HG02981 (cell line): ENCODE results near the gene LUC7L3.
A peak's percentile ranks its signal among the peaks of the same experiment; 100 is the strongest.
"Not testable (repeated sequence)": the region's sequence is repeated elsewhere in the genome, so short reads cannot be mapped to it uniquely, and the experiment has no call there.

ENCODE experiments used
- ATAC-seq: cut with Tn5 transposase; IDR thresholded peaks from one replicate; pipeline ENCODE4 v1.9.1; 2021; ENCODE audit warnings: mild to moderate bottlenecking, moderate library complexity; ENCODE audit not compliant: unreplicated experiment

LUC7L3 gene, protein sequence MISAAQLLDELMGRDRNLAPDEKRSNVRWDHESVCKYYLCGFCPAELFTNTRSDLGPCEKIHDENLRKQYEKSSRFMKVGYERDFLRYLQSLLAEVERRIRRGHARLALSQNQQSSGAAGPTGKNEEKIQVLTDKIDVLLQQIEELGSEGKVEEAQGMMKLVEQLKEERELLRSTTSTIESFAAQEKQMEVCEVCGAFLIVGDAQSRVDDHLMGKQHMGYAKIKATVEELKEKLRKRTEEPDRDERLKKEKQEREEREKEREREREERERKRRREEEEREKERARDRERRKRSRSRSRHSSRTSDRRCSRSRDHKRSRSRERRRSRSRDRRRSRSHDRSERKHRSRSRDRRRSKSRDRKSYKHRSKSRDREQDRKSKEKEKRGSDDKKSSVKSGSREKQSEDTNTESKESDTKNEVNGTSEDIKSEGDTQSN

DNA sequence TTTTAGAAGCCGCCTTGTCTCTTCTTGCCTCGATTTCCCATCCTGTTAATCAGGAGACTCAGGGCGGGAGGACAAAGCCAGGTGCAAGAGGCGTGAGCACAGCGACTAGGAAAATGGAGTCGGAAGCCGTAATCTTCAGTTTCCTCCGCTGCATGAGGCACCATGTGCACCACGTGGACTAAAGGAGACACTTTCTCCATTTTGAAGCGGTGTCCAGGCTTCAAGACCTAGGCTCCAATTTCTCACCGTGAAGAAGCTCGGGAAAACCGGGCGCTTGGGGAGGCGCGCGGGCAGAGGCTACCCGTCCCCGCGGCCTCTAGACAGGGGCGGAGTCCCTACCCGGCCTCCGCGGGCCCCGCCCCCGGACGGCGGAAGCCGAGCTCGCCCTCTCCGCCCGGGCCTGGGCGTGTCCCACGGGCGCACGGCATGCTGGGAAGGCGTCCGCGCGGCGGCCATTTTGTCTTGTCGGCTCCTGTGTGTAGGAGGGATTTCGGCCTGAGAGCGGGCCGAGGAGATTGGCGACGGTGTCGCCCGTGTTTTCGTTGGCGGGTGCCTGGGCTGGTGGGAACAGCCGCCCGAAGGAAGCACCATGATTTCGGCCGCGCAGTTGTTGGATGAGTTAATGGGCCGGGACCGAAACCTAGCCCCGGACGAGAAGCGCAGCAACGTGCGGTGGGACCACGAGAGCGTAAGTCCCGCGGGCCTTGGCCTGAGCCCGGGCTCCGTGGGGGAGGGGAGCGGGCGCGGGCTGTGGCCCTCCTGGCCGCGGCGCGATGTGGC is at the start of gene LUC7L3:
Gene LUC7L3, plus strand, starts transcription at position 460 of the 780 bp plus-strand sequence. Its CDS starts 130 bp downstream, at position 590.
- ATAC-seq, result peak; percentile 87

DNA sequence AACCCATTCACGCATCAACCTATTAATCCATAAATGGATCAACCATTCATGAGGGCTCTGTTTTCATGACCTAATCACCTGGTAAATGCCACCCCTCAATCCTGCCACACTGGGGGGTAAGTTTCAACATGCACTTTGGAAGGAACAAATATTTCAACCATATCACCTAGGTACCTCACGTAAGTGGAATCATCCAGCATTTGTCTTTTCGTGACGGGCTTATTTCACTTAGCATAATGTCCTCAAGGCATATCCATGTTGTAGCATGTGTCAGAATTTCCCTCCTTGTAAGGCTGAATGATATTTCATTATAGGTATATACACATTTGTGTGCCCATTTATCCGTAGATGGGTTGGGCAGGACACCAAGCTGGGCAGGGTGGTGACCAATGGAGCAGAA is 47.3 kb upstream of the LUC7L3 start:
- no peak for ATAC-seq

DNA sequence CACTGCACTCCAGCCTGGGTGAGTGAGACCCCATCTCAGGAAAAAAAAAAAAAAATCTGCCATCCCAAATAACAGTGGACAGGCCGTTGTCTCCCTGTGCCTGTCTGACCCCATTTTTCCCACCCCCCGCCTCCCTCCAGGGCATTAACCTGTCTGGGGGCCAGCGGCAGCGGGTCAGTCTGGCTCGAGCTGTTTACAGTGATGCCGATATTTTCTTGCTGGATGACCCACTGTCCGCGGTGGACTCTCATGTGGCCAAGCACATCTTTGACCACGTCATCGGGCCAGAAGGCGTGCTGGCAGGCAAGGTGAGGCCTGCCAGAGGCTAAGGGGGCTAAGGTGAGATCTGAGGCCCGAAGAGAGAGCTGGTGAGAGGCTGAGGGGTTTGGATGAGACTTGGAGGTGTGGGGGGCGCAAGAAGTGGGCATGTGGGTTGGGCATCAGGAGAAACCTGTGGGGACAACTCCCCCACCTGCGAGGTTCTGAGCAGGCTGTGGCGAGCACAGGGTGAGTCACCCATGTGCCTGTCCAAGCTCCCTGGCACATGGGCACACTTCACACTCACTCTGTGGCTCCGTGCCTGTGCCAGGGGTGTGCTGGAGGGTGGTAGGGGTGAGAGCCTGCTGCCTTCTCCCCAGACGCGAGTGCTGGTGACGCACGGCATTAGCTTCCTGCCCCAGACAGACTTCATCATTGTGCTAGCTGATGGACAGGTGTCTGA is 46.4 kb upstream of the LUC7L3 start:
- no peak for ATAC-seq

DNA sequence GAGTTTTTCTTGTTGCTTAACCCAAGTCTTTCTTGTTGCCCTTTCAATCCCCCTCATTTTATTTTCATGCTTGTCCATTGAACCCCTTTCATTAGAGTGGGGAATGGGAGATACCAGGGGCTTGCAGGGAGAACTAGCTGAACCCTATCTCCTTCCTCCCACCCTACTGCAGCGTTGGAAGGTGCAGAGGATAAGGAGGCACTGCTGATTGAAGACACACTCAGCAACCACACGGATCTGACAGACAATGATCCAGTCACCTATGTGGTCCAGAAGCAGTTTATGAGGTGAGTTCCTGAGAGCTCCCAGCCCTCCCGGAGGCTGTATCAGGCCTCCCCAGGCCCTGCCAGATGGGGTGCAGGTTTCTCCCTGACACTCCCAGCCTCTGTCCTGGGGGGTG is 44.2 kb upstream of the LUC7L3 start:
- ATAC-seq, result no peak

DNA sequence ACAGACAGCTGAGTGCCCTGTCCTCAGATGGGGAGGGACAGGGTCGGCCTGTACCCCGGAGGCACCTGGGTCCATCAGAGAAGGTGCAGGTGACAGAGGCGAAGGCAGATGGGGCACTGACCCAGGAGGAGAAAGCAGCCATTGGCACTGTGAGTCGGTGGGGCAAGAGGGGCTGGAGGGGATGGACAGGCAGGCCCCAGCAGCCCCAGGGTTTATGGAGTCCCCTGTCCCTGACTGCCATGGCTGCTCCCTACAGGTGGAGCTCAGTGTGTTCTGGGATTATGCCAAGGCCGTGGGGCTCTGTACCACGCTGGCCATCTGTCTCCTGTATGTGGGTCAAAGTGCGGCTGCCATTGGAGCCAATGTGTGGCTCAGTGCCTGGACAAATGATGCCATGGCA is 43.8 kb upstream of the LUC7L3 start:
- no peak for ATAC-seq

DNA sequence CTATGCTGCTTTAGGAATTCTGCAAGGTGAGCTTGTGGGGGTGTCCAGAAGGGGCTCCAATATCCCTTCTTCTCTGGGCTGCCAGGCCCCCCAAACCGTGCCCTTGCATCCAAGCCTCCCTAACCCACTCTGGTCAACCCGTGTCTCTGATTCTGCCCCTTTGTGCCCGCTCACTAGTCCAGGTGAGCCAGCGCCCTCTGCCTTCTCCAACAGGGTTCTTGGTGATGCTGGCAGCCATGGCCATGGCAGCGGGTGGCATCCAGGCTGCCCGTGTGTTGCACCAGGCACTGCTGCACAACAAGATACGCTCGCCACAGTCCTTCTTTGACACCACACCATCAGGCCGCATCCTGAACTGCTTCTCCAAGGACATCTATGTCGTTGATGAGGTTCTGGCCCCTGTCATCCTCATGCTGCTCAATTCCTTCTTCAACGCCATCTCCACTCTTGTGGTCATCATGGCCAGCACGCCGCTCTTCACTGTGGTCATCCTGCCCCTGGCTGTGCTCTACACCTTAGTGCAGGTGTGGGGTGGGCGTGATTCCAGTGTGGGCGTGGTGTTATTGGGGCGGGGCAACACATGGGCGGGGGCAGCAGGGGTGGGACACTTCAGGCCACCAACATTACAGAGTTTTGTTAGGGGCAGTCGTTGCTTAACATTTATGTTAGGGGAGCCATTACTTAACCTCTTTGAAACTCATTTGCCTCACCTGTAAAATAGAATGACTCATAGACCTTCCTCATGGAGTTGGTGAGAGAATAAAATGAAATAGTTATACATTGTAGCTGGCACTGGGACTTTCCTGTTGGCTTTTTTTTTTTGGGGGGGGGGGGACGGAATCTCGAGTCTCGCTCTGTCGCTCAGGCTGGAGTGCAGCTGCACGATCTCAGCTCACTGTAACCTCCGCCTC is 43.1 kb upstream of the LUC7L3 start:
- no peak for ATAC-seq

DNA sequence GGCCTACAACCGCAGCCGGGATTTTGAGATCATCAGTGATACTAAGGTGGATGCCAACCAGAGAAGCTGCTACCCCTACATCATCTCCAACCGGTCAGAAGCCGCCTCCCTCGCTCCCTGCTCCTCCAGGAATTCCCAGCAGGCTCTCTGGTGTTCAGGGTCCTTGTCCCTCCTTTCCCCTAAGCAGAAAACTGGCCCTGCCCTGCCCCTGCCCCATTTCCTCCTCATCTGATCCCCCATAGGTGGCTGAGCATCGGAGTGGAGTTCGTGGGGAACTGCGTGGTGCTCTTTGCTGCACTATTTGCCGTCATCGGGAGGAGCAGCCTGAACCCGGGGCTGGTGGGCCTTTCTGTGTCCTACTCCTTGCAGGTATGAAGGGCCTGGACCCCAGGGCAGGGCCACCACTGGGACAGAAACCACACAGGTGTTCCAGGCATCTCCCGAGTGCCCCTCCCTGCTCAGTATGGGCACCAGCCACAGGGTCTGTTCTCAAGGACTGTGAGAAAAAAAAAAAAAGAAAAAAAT is 41.5 kb upstream of the LUC7L3 start:
- no peak for ATAC-seq

DNA sequence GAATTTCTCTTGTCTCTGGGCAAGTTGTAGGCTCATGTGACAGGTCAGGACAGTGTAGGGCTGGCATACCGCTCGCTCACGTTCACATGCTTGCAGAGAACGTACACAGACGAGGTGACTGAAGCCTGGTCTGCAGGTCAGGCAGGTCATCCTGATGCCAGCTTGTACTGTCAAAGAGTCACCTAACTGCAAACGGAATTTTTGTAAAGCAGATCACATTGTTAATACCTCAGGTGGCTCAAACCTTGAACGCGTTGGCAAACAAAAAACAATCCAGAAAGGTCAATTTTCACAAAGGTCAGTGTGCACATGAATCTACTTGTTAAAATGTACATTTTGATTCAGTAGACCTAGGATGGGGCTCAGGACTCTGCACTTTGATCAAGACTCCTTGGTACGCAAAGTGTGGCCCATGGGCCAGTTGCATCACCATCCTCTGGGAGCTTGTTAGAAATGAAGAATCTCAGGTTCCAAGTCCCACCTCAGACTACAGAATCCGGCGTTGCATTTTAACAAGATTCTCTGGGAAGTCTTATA is 40.3 kb upstream of the LUC7L3 start:
- no peak for ATAC-seq

DNA sequence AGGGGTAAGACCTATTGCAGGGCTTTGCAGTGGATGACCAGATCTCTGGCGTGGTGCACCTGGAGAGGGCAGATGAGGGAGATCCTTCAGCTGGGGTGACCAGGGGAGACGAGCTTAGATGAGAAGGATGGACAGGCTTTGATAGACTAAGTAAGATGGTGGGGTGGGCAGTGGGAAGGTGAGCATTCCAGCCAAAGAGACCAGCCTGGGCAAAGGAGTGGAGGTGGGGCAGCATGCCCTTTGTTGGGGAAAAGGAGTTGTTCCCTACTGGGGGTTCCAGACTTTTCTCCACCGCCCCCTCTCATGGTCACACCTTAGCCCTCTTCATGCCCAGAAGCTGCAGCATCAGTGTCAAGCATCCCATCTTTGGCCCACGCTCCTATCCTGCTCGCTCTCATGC is 39.3 kb upstream of the LUC7L3 start:
- ATAC-seq, result no peak

DNA sequence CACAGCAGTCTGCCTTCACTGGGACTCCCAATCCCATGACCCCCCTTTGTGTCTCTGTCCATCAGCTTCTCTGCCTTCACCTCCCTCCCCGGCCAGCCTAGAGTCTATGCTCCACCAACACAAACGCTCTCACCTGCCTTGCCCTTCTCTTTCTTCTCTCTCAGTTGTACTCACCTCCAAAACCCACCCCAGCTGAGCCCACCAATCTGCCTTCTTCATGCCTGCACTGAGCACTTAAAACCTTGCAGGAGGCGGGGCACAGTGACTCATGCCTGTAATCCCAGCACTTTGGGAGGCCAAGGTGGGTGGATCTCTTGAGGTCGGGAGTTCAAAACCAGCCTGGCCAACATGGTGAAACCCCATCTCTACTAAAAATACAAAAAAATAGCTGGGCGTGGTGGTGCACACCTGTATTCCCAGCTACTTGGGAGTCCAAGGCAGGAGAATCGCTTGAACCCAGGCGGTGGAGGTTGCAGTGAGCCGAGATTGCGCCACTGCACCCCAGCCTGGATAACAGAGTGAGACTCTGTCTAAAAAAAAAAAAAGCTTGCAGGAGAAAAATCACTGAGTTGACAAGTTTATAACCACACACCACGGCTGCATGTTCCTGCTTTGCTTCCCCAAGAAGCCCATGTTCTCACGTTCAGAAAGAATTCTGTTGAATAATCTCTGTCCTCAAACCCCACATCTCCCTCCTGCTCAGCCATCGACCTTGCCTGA is 38.7 kb upstream of the LUC7L3 start:
- not testable (repeated sequence) for ATAC-seq

DNA sequence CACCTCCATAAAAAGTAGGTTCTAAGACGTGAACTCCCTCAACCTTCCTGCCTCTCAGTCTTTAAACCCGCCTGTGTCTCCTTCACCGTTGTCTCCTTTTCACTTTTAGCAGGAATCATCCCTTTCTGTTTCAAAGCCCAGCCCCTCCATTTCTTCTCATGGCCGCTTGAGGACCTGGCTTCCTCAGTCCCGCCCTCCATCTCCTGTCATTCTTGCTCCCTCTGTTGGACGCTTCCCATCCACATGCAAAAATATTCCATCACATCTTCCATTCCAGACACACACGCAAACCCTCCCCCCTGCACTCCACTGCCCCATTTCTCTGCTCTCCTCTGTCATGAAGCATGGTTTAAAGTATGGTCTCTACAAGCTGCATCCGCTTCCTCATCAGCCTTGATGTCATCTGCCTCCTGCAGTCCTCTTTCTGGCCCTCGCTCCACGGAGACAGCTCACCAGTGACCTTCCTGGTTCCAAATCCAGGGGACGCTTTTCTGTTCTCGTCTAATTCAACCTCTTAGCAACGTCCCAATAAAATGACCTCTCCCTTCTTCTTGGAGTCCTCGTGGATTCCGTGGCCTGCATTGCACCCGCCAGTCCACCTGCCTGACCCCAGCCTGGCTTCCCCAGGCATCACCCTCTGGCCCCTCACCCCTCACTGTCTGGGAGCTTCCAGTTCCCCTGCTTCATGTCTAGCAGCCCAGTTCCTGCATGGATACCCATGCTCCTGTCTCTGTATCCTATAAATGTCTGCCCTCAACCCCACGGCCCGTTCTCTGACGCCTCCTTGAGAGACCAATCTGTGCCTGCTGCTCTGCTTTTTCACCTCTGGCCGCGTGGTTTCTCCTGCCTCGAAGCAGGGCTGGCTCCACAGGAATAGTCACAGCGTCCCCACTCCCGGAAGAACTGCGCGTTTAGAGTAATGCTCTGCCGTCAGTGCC is 37.9 kb upstream of the LUC7L3 start:
- ATAC-seq, result no peak

DNA sequence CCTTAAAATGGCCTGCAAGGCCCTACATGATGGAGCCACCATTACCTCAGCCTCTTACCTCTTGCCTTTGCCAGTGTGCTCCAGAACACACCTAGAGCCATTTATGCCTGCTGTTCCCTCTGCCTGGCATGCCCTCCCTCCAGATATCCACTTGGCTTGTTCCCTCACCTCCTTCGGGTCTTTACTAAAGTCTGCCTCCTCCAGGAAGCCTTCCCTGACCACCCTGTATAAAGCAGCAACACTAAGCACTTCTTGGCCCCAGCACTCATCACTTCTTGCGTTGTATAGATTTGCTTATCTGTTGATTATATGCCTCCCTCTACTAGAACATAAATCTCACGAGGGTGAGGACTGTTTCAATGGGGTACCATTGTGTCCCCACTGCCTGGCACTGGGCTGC is 37.0 kb upstream of the LUC7L3 start:
- ATAC-seq, result no peak

DNA sequence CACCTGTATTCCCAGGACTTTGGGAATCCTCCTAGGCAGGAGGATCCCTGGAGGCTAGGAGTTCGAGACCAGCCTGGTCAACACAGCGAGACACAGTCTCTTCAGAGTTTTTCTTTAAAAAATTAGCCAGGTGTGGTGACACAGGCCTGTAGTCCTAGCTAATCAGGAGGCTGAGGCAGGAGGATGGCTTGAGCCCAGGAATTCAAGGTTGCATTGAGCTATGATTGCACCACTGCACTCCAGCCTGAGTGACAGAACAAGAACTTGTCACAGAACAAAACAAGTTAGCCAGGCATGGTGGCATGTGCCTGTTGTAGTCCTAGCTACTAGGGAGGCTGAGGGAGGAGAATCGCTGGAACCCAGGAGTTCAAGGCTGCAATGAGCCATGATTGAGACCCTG is 36.5 kb upstream of the LUC7L3 start:
- no peak for ATAC-seq

DNA sequence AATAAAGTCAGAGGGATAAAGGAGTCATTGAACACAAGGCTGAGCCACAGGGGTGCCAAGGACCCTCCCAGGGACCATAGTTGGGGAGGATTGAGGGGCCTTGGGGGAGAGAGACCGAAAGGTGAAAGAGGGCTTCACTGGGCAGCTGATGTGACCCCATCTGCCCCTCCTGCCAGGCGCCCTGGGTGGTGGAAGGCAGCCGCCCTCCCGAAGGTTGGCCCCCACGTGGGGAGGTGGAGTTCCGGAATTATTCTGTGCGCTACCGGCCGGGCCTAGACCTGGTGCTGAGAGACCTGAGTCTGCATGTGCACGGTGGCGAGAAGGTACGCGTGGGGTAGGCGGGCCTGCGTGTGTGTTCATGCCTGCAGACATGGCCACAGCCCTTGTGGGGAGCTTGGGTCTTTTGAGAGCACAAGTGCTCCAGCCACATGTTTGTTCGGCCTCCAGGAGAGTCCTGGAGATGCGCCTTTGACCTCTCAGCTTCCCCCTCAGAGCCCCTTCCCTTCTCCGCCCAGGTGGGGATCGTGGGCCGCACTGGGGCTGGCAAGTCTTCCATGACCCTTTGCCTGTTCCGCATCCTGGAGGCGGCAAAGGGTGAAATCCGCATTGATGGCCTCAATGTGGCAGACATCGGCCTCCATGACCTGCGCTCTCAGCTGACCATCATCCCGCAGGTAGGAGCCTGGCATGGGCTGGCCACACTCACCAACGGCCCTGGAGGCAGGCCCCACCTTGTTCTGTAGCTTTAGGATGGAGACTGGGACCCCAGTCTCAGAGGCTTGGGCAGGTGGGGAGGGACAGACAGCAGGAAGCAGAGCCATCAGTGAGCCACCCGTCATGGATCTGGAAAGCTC is 35.7 kb upstream of the LUC7L3 start:
- ATAC-seq, result no peak

DNA sequence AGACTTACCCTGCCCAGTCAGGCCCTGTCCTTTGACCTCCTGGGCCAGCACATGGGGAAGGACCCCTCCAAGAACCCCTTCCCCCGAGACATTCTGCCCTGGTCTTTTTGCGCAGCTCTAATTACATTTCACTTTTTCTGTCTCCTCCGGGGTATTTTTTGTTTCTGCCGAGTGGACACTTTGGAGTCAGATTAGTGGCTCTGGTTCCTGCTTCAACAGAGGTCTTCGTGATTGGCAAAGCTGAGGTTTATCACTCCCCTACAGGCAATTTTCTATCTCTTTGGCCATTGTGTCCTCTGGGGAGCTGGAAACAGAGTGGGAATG is 35.2 kb upstream of the LUC7L3 start:
- no peak for ATAC-seq

DNA sequence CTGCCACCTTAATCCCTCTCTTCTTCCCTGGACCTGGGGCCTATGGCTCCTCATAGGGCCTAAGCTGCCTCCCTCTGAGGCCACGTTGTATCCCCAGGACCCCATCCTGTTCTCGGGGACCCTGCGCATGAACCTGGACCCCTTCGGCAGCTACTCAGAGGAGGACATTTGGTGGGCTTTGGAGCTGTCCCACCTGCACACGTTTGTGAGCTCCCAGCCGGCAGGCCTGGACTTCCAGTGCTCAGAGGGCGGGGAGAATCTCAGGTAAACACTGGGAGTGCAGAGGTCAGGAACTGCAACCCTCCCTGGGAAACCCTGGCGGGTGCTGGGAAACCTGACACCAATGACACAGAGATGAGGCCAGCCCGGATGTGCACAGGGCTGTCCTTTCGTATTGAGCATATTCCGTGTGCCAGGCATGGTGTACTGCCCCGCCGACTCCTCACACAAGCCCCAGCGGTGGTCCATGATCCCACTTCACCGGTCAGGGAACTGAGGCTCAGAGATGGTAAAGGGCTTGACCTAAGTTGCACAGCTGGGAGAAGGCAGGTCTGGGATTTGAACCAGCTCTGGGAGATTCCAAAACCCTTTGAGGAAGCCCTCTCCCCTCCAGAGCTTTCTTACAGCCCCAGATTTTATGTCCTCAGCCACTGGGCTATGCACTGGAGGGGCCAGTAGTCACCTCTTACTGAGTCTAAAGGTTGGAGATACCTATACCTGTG is 34.6 kb upstream of the LUC7L3 start:
- ATAC-seq, result no peak

DNA sequence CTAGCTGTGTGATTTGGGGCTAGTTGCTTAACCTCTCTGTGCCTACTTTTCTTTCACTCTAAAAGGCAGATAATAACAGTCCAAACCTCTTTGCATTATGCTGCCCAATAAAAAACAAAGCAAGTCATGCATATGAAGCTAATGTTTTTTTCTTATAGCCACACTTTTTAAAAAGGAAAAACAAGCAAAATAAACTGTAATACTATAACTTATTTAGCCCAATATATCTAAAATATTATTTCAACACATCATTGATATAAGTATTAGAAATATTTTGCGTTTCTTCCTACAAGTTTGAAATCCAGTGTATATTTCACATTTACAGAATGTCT is 34.1 kb upstream of the LUC7L3 start:
- ATAC-seq, result no peak
